HepG2 (cell line): ENCODE measurements around the gene CAMKV. TPM values are rescaled to one million over a fixed set of nuclear protein-coding genes. Genes with fewer than 3 reads are reported as not detected.
A peak's percentile ranks its signal among the peaks of the same experiment; 100 is the strongest.

Source experiments
- KLF6 ChIP-seq: IDR thresholded peaks from 2 replicates; pipeline ENCODE4 v1.8.0; 2016; ENCODE audit warnings: missing biosample characterization, missing genetic modification reagents
- REL ChIP-seq: sonication (generic); formaldehyde crosslinking; conservative IDR thresholded peaks from 2 replicates; pipeline ENCODE4 v1.8.0; 2022; ENCODE audit warnings: mild to moderate bottlenecking, missing genetic modification reagents, moderate library complexity
- SRY ChIP-seq: sonication (generic); formaldehyde crosslinking; IDR thresholded peaks from 2 replicates; pipeline ENCODE4 v1.8.0; 2022; ENCODE audit warnings: mild to moderate bottlenecking, missing genetic modification reagents
- SUZ12 ChIP-seq: fragments of 150-350 bp; IDR thresholded peaks from 2 replicates; pipeline ENCODE4 v1.6.1; 2014; ENCODE audit warnings: low read depth, low read length
- TBL1XR1 ChIP-seq: fragments of 150-350 bp; IDR thresholded peaks from 2 replicates; pipeline ENCODE4 v1.6.1; 2014; ENCODE audit warnings: borderline replicate concordance, low read length; ENCODE audit not compliant: partially characterized antibody
- ZNF124 ChIP-seq: sonication (generic); formaldehyde crosslinking; IDR thresholded peaks from 2 replicates; pipeline ENCODE4 v1.4.0; 2020; ENCODE audit warnings: missing genetic modification reagents
- ZNF317 ChIP-seq: sonication (generic); formaldehyde crosslinking; IDR thresholded peaks from 2 replicates; pipeline ENCODE4 v1.5.0; 2020; ENCODE audit warnings: mild to moderate bottlenecking, missing genetic modification reagents
- ZNF792 ChIP-seq: IDR thresholded peaks from 2 replicates; pipeline ENCODE4 v1.6.1; 2016
- ZNF816 ChIP-seq: sonication (generic); formaldehyde crosslinking; IDR thresholded peaks from 2 replicates; pipeline ENCODE4 v1.8.0; 2022; ENCODE audit warnings: missing genetic modification reagents, mild to moderate bottlenecking, borderline replicate concordance
- polyA plus RNA-seq, 8 experiments: library from polyadenylated mRNA; depleted of rRNA in 3 of 8; stranded (reverse) in 7 of 8; unstranded in 1 of 8; fragments of >200 nt; fragmentation: Illumina TruSeq in 4 of 8; extraction: Trizol in 4 of 8; gene quantifications; 2 replicates each; pipeline versions ENCODE4 v1.2.1 to v1.2.3, GENCODE V29; 2011 to 2016; ENCODE audit warnings: low read depth in 4 of 8, missing spikeins in 1 of 8, mixed read lengths in 1 of 8; ENCODE audit not compliant: insufficient read depth in 1 of 8
- total RNA-seq, 5 experiments: library from RNA; depleted of rRNA; stranded (reverse); fragments of >200 nt; fragmentation: Illumina TruSeq; extraction: Trizol; gene quantifications; 2 replicates each; pipeline ENCODE4 v1.2.3, GENCODE V29; 2016; ENCODE audit warnings: low read depth in 1 of 5
- TF ChIP-seq, protein P1 (sequence below): sonication (generic); formaldehyde crosslinking; IDR thresholded peaks from 2 replicates; pipeline ENCODE4 v1.5.0; 2020; ENCODE audit warnings: missing genetic modification reagents
- TF ChIP-seq, protein P2 (sequence below): IDR thresholded peaks from 2 replicates; pipeline ENCODE4 v1.6.1; 2016; ENCODE audit warnings: missing biosample characterization, missing genetic modification reagents, low read depth
- TF ChIP-seq, protein P3 (sequence below): sonication (generic); formaldehyde crosslinking; IDR thresholded peaks from 2 replicates; pipeline ENCODE4 v1.8.0; 2022; ENCODE audit warnings: missing genetic modification reagents, mild to moderate bottlenecking, borderline replicate concordance
- TF ChIP-seq, protein P4 (sequence below): sonication (generic); formaldehyde crosslinking; IDR thresholded peaks from 2 replicates; pipeline ENCODE4 v1.5.1; 2020; ENCODE audit warnings: mild to moderate bottlenecking, moderate library complexity, missing genetic modification reagents
- TF ChIP-seq, protein P5 (sequence below): sonication (generic); formaldehyde crosslinking; IDR thresholded peaks from 2 replicates; pipeline ENCODE4 v1.5.0; 2020; ENCODE audit warnings: mild to moderate bottlenecking, missing genetic modification reagents, borderline replicate concordance

Gene CAMKV
- total and polyA plus RNA-seq, 2 of the 13 experiments (the other 11 are each of a cell fraction or from before 2014, with no cell fraction given), result 0.13 to 0.15 TPM

DNA sequence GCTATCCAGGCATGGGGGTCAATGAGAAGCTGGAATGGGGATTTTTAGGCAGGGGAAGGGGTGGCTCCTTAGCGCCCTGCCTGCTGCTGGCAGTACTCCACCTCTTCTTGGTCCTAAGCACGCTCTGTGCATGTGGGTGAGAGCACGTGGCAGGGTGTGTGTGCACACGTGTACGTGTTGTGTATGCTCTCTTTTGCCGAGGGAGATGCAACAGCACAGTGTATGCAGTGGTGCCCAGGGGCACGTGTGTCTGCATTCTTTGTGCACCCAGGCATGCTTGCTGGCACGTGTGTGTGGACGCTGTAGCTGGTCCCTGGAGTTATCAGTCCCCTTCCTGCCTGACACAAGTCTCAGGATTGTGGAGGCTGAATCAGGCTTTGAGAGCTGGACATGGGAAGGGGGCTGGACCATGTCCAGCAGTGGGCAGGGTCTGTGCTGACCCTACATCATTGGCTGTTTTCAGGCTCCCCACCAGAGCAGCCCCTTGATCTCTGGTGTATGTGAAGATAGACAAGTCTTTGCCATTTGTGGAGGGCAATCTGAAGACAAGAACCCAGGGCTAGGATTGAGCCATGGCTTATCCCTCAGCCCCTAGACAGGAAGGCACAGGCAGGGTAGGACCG, 1.9 kb upstream of the CAMKV start (continued):
- TF ChIP-seq, protein P1, sequence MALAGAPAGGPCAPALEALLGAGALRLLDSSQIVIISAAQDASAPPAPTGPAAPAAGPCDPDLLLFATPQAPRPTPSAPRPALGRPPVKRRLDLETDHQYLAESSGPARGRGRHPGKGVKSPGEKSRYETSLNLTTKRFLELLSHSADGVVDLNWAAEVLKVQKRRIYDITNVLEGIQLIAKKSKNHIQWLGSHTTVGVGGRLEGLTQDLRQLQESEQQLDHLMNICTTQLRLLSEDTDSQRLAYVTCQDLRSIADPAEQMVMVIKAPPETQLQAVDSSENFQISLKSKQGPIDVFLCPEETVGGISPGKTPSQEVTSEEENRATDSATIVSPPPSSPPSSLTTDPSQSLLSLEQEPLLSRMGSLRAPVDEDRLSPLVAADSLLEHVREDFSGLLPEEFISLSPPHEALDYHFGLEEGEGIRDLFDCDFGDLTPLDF (CRISPR knock-in tag), result no peak
- TF ChIP-seq KLF6 (CRISPR knock-in tag), result no peak
- TF ChIP-seq ZNF124 (CRISPR knock-in tag), result no peak
- TF ChIP-seq, protein P2, sequence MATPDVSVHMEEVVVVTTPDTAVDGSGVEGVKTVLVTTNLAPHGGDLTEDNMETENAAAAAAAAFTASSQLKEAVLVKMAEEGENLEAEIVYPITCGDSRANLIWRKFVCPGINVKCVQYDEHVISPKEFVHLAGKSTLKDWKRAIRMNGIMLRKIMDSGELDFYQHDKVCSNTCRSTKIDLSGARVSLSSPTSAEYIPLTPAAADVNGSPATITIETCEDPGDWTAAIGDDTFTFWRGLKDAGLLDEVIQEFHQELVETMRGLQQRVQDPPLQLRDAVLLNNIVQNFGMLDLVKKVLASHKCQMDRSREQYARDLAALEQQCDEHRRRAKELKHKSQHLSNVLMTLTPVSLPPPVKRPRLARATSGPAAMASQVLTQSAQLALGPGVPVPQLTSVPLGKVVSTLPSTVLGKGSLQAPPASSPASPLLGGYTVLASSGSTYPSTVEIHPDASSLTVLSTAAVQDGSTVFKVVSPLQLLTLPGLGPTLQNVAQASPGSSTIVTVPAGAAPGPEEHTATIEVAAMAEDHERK (CRISPR knock-in tag), result no peak
- TF ChIP-seq, protein P3, sequence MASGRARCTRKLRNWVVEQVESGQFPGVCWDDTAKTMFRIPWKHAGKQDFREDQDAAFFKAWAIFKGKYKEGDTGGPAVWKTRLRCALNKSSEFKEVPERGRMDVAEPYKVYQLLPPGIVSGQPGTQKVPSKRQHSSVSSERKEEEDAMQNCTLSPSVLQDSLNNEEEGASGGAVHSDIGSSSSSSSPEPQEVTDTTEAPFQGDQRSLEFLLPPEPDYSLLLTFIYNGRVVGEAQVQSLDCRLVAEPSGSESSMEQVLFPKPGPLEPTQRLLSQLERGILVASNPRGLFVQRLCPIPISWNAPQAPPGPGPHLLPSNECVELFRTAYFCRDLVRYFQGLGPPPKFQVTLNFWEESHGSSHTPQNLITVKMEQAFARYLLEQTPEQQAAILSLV (CRISPR knock-in tag), result 0 out of 2 replicates have a peak, but pooled peaks have one; percentile 29
- TF ChIP-seq ZNF792 (CRISPR knock-in tag), result no peak
- TF ChIP-seq SRY (CRISPR knock-in tag), result 0 out of 2 replicates have a peak, but pooled peaks have one; percentile 52
- no peak for TF ChIP-seq ZNF816 (CRISPR knock-in tag)
- no peak for TF ChIP-seq REL (CRISPR knock-in tag)
- no peak for TF ChIP-seq SUZ12
- no peak for TF ChIP-seq TBL1XR1
- TF ChIP-seq ZNF317, result no peak
- TF ChIP-seq, protein P4, sequence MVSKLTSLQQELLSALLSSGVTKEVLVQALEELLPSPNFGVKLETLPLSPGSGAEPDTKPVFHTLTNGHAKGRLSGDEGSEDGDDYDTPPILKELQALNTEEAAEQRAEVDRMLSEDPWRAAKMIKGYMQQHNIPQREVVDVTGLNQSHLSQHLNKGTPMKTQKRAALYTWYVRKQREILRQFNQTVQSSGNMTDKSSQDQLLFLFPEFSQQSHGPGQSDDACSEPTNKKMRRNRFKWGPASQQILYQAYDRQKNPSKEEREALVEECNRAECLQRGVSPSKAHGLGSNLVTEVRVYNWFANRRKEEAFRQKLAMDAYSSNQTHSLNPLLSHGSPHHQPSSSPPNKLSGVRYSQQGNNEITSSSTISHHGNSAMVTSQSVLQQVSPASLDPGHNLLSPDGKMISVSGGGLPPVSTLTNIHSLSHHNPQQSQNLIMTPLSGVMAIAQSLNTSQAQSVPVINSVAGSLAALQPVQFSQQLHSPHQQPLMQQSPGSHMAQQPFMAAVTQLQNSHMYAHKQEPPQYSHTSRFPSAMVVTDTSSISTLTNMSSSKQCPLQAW (CRISPR knock-in tag), result no peak
- TF ChIP-seq, protein P5, sequence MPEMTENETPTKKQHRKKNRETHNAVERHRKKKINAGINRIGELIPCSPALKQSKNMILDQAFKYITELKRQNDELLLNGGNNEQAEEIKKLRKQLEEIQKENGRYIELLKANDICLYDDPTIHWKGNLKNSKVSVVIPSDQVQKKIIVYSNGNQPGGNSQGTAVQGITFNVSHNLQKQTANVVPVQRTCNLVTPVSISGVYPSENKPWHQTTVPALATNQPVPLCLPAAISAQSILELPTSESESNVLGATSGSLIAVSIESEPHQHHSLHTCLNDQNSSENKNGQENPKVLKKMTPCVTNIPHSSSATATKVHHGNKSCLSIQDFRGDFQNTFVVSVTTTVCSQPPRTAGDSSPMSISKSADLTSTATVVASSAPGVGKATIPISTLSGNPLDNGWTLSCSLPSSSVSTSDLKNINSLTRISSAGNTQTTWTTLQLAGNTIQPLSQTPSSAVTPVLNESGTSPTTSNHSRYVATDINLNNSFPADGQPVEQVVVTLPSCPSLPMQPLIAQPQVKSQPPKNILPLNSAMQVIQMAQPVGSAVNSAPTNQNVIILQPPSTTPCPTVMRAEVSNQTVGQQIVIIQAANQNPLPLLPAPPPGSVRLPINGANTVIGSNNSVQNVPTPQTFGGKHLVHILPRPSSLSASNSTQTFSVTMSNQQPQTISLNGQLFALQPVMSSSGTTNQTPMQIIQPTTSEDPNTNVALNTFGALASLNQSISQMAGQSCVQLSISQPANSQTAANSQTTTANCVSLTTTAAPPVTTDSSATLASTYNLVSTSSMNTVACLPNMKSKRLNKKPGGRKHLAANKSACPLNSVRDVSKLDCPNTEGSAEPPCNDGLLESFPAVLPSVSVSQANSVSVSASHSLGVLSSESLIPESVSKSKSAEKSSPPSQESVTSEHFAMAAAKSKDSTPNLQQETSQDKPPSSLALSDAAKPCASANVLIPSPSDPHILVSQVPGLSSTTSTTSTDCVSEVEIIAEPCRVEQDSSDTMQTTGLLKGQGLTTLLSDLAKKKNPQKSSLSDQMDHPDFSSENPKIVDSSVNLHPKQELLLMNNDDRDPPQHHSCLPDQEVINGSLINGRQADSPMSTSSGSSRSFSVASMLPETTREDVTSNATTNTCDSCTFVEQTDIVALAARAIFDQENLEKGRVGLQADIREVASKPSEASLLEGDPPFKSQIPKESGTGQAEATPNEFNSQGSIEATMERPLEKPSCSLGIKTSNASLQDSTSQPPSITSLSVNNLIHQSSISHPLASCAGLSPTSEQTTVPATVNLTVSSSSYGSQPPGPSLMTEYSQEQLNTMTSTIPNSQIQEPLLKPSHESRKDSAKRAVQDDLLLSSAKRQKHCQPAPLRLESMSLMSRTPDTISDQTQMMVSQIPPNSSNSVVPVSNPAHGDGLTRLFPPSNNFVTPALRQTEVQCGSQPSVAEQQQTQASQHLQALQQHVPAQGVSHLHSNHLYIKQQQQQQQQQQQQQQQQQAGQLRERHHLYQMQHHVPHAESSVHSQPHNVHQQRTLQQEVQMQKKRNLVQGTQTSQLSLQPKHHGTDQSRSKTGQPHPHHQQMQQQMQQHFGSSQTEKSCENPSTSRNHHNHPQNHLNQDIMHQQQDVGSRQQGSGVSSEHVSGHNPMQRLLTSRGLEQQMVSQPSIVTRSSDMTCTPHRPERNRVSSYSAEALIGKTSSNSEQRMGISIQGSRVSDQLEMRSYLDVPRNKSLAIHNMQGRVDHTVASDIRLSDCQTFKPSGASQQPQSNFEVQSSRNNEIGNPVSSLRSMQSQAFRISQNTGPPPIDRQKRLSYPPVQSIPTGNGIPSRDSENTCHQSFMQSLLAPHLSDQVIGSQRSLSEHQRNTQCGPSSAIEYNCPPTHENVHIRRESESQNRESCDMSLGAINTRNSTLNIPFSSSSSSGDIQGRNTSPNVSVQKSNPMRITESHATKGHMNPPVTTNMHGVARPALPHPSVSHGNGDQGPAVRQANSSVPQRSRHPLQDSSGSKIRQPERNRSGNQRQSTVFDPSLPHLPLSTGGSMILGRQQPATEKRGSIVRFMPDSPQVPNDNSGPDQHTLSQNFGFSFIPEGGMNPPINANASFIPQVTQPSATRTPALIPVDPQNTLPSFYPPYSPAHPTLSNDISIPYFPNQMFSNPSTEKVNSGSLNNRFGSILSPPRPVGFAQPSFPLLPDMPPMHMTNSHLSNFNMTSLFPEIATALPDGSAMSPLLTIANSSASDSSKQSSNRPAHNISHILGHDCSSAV (CRISPR knock-in tag), result no peak
